Measurements from ENCODE around the gene HECW1. TPM values are rescaled to one million over a fixed set of nuclear protein-coding genes. Genes with fewer than 3 reads are reported as not detected.
"Not testable (repeated sequence)": the region's sequence is repeated elsewhere in the genome, so short reads cannot be mapped to it uniquely, and the experiment has no call there.

HECW1 gene
- total RNA-seq, 1 donor from 2014 or later: not detected

DNA sequence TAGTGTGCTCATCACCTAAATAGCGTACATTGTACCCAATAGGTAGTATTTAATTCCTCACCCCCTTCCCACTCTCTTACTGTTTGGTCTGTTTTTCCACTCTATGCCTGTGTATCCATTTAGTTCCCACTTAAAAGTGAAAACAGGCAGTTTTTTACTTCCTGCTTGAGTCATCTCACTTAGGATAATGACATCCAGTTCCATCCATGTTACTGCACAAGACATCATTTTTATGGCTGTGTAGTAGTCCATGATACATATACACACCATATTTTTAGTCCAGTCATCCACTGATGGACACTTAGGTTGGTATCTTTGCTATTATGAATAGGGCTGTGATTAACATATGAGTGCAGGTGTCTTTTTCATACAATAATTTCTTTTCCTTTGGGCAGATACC, 480.6 kb downstream of the HECW1 start:
- no peak for DNase-seq (ENCODE audit: low spot score)
- Mint-ChIP-seq H3K27ac (no peak overlapping the region), H3K9me3 (no peaks in the 10 kb centered on the region), H3K4me1 (ENCODE audit: low read depth) (peaks cover 65% of the 10 kb centered on the region), H3K36me3 (ENCODE audit: low read depth) (peaks cover 56% of the 10 kb centered on the region), H3K4me3 (ENCODE audit: low read depth) (no peak overlapping the region), H3K27me3 (ENCODE audit: low read depth) (no peaks in the 10 kb centered on the region)
- intact Hi-C loops (cut with micrococcal nuclease): loop anchor here (5.0 kb wide), 1 partner anchor 661 kb away; the partner anchor contains the start of genes MRPL32 and PSMA2

DNA sequence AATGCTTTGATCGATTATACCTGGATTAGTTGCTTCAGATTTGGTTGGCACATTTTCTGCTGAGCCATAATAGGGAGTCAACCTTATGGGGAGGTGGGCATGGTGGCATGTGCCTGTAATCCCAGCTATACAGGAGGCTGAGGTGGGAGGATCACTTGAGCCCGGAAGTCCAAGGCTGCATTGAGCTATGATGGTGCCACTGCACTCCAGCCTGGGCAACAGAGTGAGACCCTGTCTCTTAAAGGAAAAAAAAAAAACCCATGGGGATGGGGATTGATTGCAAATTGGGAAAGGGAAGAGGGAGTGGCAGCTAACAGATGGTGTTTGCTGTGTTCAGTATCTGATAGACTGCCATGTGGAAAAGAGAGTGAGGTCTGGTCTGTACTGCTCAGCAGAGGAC, 481.6 kb downstream of the HECW1 start:
- no peaks in the 10 kb centered on the region for H3K9me3 Mint-ChIP-seq
- no peak overlapping the region for H3K27ac Mint-ChIP-seq
- intact Hi-C loops (cut with micrococcal nuclease): loop anchor here (5.0 kb wide), 1 partner anchor 662 kb away; the partner anchor contains the start of genes MRPL32 and PSMA2
- no peak for DNase-seq (ENCODE audit: low spot score)
- H3K4me3 Mint-ChIP-seq (ENCODE audit: low read depth): no peak overlapping the region
- no peaks in the 10 kb centered on the region for H3K27me3 Mint-ChIP-seq (ENCODE audit: low read depth)
- H3K36me3 Mint-ChIP-seq (ENCODE audit: low read depth): peaks cover 54% of the 10 kb centered on the region
- peaks cover 55% of the 10 kb centered on the region for H3K4me1 Mint-ChIP-seq (ENCODE audit: low read depth)

DNA sequence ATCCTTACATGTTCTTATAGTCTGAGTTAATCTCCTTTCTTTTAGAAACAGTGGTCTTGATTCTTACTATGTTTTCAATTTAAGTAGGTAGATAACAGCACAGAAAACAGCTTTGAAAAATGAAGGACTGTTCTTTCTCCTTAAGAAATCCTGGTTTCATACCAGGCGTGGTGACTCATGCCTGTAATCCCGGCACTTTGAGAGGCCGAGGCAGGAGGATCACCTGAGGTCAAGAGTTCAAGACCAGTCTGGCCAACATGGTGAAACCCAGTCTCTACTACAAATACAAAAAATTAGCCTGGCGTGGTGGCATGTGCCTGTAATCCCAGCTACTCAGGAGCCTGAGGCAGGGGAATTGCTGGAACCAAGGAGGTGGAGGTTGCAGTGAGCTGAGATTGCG, 484.0 kb downstream of the HECW1 start:
- intact Hi-C loops (cut with micrococcal nuclease); H3K27me3 Mint-ChIP-seq (ENCODE audit: low read depth): not testable (repeated sequence)
- H3K4me1 Mint-ChIP-seq (ENCODE audit: low read depth): peaks cover 43% of the 10 kb centered on the region

DNA sequence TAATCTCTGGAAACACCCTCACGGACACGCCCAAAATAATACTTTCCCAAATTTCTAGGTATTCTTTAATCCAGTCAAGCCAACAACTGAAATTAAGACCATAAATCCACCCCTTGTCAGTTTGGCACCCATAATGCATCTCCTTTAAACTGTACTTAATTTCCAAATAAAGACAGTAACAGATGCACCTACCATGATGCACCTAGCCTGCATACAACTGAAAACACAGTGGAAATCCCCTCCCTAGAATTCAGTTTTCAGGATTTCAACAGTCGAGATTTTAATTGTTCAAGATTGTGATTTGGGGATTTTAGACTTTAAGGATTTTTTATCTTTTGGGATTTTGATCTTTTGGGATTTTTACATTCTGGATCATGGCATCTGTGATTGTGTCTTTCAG, 487.6 kb downstream of the HECW1 start:
- Mint-ChIP-seq H3K4me3 (ENCODE audit: low read depth) (no peak overlapping the region), H3K27me3 (ENCODE audit: low read depth) (no peaks in the 10 kb centered on the region), H3K9me3 (peaks cover 8% of the 10 kb centered on the region), H3K36me3 (ENCODE audit: low read depth) (peaks cover 44% of the 10 kb centered on the region), H3K4me1 (ENCODE audit: low read depth) (peaks cover 22% of the 10 kb centered on the region), H3K27ac (no peak overlapping the region)
- no peak for DNase-seq (ENCODE audit: low spot score)
- intact Hi-C loops (cut with micrococcal nuclease): no loop called here

More for the DNA sequence above, 484.0 kb downstream of the HECW1 start:
- H3K36me3 Mint-ChIP-seq (ENCODE audit: low read depth): peaks cover 54% of the 10 kb centered on the region
- not testable (repeated sequence) for H3K9me3 Mint-ChIP-seq; H3K4me3 Mint-ChIP-seq (ENCODE audit: low read depth); DNase-seq (ENCODE audit: low spot score); H3K27ac Mint-ChIP-seq

DNA sequence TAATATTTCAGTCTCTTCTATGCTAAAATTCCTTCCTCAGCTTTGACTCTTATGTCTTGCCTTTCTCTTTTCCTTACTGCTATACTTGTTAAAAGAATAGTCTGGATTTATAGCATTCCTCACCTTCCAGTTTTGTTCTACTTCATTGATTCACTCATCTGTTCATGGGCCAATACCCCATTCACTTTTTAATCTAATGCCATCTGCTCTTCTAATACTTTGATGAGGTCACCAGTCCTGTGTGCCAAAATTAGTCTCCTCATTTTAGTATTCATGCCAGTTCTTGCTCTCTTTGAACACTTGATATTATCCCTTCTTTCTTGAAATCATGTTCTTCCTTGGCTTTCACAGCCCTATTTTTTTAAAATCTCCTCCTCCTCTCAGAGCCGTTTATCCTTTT, 489.8 kb downstream of the HECW1 start:
- no peak for DNase-seq (ENCODE audit: low spot score)
- peaks cover 40% of the 10 kb centered on the region for H3K36me3 Mint-ChIP-seq (ENCODE audit: low read depth)
- H3K9me3 Mint-ChIP-seq: peaks cover 8% of the 10 kb centered on the region
- no peak overlapping the region for H3K4me3 Mint-ChIP-seq (ENCODE audit: low read depth)
- no peak overlapping the region for H3K27ac Mint-ChIP-seq
- H3K4me1 Mint-ChIP-seq (ENCODE audit: low read depth): peaks cover 24% of the 10 kb centered on the region
- no peaks in the 10 kb centered on the region for H3K27me3 Mint-ChIP-seq (ENCODE audit: low read depth)
- intact Hi-C loops (cut with micrococcal nuclease): no loop called here

DNA sequence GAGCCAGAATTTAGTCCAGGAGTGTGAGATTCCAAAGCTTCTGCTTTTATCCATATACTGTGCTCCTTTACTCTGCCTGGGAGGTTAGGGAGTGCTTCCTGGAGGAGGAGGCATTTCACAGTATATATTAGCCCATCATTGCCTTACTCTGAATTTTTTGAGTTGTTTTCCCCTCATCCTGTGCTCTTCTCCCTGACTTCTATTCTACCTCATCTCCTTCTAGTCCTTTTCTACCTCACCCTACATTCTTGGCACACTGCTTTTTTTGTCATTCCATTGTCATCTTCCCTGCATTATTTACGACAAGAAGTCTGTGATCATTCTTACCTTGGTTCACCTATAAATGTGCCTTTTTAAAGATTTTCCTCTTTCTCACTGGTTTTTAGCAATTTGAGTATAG, 491.8 kb downstream of the HECW1 start:
- DNase-seq (ENCODE audit: low spot score): no peak
- peaks cover 42% of the 10 kb centered on the region for H3K36me3 Mint-ChIP-seq (ENCODE audit: low read depth)
- H3K27ac Mint-ChIP-seq: no peak overlapping the region
- no peak overlapping the region for H3K4me3 Mint-ChIP-seq (ENCODE audit: low read depth)
- no peaks in the 10 kb centered on the region for H3K27me3 Mint-ChIP-seq (ENCODE audit: low read depth)
- peaks cover 8% of the 10 kb centered on the region for H3K9me3 Mint-ChIP-seq
- H3K4me1 Mint-ChIP-seq (ENCODE audit: low read depth): peaks cover 27% of the 10 kb centered on the region
- intact Hi-C loops (cut with micrococcal nuclease): no loop called here

DNA sequence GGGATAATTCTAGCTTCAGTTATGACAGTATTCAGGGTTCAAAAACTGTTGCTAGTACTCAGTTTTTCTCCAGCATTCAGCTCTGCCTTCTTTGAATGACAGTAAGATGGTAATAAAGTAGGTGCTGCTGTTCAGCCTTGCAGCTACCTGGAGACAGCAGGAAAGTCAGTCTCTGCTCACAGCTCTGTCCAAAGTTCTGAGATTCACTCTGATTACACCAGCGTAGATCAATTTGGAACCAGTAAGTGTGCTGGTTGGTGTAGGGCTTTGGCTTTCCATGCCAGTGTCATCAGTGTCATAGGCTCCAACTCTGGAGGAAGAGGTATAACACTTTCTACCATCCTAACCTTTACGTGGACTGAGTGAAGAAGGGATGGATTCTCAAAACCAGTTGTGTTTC, 496.6 kb downstream of the HECW1 start:
- no peak for DNase-seq (ENCODE audit: low spot score)
- no peaks in the 10 kb centered on the region for H3K27me3 Mint-ChIP-seq (ENCODE audit: low read depth)
- peaks cover 60% of the 10 kb centered on the region for H3K36me3 Mint-ChIP-seq (ENCODE audit: low read depth)
- no peak overlapping the region for H3K4me3 Mint-ChIP-seq (ENCODE audit: low read depth)
- H3K4me1 Mint-ChIP-seq (ENCODE audit: low read depth): peaks cover 42% of the 10 kb centered on the region
- H3K27ac Mint-ChIP-seq: no peak overlapping the region
- H3K9me3 Mint-ChIP-seq: peaks cover 8% of the 10 kb centered on the region
- intact Hi-C loops (cut with micrococcal nuclease): no loop called here

DNA sequence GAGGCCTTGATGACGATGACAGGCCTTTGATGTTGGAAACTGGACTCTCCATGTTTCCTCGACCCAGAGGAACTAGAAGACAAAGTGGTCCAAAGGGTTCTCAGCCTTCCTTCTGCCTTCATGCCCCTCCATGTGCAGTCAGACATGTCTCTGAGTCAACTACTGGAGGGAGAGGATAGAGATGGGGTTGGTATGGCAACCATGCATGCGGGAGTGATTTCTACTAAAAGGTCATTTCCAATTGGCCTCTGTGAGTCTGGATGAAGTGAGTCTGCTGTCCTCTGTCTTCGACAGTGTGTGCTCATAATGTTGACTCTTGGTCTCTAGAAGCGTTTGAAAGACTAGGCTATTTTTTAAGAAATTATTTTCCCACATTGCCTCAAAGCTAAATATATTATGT, 499.7 kb downstream of the HECW1 start:
- DNase-seq (ENCODE audit: low spot score): no peak
- no peaks in the 10 kb centered on the region for H3K9me3 Mint-ChIP-seq
- peak overlapping the region; percentile 2 for H3K27ac Mint-ChIP-seq
- intact Hi-C loops (cut with micrococcal nuclease): loop anchor here (1.0 to 2.0 kb wide), 2 partner anchors 15 to 21 kb away; no protein-coding TSS in a partner anchor
- no peaks in the 10 kb centered on the region for H3K27me3 Mint-ChIP-seq (ENCODE audit: low read depth)
- no peak overlapping the region for H3K4me3 Mint-ChIP-seq (ENCODE audit: low read depth)
- peaks cover 31% of the 10 kb centered on the region for H3K4me1 Mint-ChIP-seq (ENCODE audit: low read depth)
- H3K36me3 Mint-ChIP-seq (ENCODE audit: low read depth): peaks cover 61% of the 10 kb centered on the region

DNA sequence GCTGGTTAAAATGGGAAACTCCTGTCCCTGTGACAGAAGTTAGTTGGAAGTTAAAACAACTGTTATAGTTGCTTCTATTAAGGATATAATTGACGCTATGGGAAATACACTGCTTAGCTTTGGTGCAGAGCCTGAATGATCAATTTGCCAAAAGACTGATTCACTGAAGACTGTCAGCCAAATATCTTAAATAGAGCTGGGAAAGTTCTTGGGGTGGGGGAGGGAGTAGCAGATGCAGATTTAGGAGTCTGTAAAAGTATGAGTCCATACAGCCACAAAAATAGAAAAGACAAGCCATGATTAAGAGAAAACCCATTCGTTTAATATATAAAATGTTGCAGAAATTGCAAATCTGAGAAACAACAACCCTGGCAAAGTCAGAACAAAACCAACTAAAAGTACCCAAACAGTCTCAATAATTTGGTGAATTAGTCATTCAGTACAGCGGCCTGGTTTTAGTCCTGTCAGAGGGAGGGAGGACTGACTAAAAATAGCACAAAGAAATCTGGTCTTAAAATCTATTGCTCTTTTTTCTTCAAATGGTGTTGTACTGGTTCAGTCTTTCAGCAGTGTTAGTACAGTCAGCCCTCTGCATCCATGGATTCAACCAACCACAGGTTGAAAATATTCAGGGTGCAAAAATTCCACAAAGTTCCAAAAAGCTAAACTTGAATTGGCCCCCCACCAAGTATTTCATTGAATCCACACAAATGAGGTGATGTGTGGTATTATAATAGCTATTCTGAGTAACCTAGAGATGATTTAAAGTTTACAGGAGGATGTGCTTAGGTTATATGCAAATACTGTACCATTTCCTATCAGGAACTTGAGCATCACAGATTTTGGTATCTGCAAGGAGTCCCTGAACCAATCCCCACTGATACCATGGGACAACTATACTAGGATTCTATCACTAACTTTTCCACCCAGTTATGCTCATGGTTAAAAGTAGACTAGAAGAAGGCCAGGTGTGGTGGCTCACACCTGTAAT, 500.4 kb downstream of the HECW1 start:
- peaks cover 61% of the 10 kb centered on the region for H3K36me3 Mint-ChIP-seq (ENCODE audit: low read depth)
- H3K9me3 Mint-ChIP-seq: no peaks in the 10 kb centered on the region
- peak overlapping the region; percentile 1 for H3K4me3 Mint-ChIP-seq (ENCODE audit: low read depth)
- intact Hi-C loops (cut with micrococcal nuclease): loop anchor here (1.0 to 2.0 kb wide), 5 partner anchors 9 to 35 kb away; no protein-coding TSS in a partner anchor
- peak overlapping the region; percentile 70 for H3K27ac Mint-ChIP-seq
- DNase-seq (ENCODE audit: low spot score): no peak
- peaks cover 31% of the 10 kb centered on the region for H3K4me1 Mint-ChIP-seq (ENCODE audit: low read depth)
- H3K27me3 Mint-ChIP-seq (ENCODE audit: low read depth): no peaks in the 10 kb centered on the region

Other genes with a start within 250 kb of the HECW1 start
- gene C7orf25, start 200.6 kb upstream of the HECW1 start, total RNA-seq: 4.4 TPM in 2 replicates
- 204 and 218 TPM in 2 replicates for gene PSMA2, start 180.5 kb upstream of the HECW1 start, total RNA-seq
- 68.8 and 70.0 TPM in 2 replicates for gene MRPL32, start 180.3 kb upstream of the HECW1 start, total RNA-seq

Data from activated T-helper 2 cell treated with anti-CD3 and anti-CD28 coated beads, Interferon-gamma antibody, Interleukin-2, Interleukin-4, amounts not matched to agents 10 μg/mL and 5 μg/mL and 100 μg/mL, durations not matched to agents 14 hours and 24 hours and 36 hours (primary cell).